ENCODE measurements around the gene MAN1C1. TPM values are rescaled to one million over a fixed set of nuclear protein-coding genes. Genes with fewer than 3 reads are reported as not detected.

Gene MAN1C1
- total RNA-seq, 2 experiments from 2014 or later, result 3.7 to 4.4 TPM

GRCh38 chr1:25648681-25649440 lies 32.3 kb downstream of the MAN1C1 start:
- ATAC-seq, result no peak
- POLR2A ChIA-PET, result interaction anchor here (0.9 to 1.3 kb wide), 2 partner anchors 18 to 35 kb away, joined by 3 to 4 read pairs; no protein-coding TSS in a partner anchor
- CTCF ChIA-PET, result interaction anchor here (0.7 to 1.2 kb wide), 2 partner anchors 28 to 30 kb away, joined by 3 read pairs; no protein-coding TSS in a partner anchor

GRCh38 chr1:25649505-25650288 lies 33.1 kb downstream of the MAN1C1 start:
- no peak overlapping the region for H3K27ac Mint-ChIP-seq
- peaks cover 24% of the 10 kb centered on the region for H3K4me1 Mint-ChIP-seq (ENCODE audit: low read depth)
- DNase-seq (no peak), ATAC-seq (no peak)
- ChIA-PET POLR2A (interaction anchor here (0.9 to 1.7 kb wide), 3 partner anchors 10 to 34 kb away, joined by 3 to 5 read pairs (median 4); no protein-coding TSS in a partner anchor), CTCF (no interaction called here)
- H3K9me3 Mint-ChIP-seq, result no peaks in the 10 kb centered on the region
- intact Hi-C loops (cut with micrococcal nuclease), result no loop called here
- TF ChIP-seq, protein P1, sequence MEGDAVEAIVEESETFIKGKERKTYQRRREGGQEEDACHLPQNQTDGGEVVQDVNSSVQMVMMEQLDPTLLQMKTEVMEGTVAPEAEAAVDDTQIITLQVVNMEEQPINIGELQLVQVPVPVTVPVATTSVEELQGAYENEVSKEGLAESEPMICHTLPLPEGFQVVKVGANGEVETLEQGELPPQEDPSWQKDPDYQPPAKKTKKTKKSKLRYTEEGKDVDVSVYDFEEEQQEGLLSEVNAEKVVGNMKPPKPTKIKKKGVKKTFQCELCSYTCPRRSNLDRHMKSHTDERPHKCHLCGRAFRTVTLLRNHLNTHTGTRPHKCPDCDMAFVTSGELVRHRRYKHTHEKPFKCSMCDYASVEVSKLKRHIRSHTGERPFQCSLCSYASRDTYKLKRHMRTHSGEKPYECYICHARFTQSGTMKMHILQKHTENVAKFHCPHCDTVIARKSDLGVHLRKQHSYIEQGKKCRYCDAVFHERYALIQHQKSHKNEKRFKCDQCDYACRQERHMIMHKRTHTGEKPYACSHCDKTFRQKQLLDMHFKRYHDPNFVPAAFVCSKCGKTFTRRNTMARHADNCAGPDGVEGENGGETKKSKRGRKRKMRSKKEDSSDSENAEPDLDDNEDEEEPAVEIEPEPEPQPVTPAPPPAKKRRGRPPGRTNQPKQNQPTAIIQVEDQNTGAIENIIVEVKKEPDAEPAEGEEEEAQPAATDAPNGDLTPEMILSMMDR (IDR thresholded peaks at IDR 0.05), result no peak
- H3K4me3 Mint-ChIP-seq, result no peak overlapping the region
- no peaks in the 10 kb centered on the region for H3K27me3 Mint-ChIP-seq
- H3K36me3 Mint-ChIP-seq (ENCODE audit: low read depth), result peaks cover 6% of the 10 kb centered on the region

More at GRCh38 chr1:25648681-25649440, 32.3 kb downstream of the MAN1C1 start:
- TF ChIP-seq, protein P1 (IDR thresholded peaks at IDR 0.05), result no peak
- H3K36me3 Mint-ChIP-seq (ENCODE audit: low read depth), result peaks cover 6% of the 10 kb centered on the region
- intact Hi-C loops (cut with micrococcal nuclease), result no loop called here
- no peak overlapping the region for H3K27ac Mint-ChIP-seq
- DNase-seq, result no peak
- H3K4me1 Mint-ChIP-seq (ENCODE audit: low read depth), result peaks cover 28% of the 10 kb centered on the region
- H3K4me3 Mint-ChIP-seq, result no peak overlapping the region
- no peaks in the 10 kb centered on the region for H3K9me3 Mint-ChIP-seq
- peaks cover 1% of the 10 kb centered on the region for H3K27me3 Mint-ChIP-seq

GRCh38 chr1:25650289-25650576 lies 33.6 kb downstream of the MAN1C1 start:
- CTCF ChIA-PET, result interaction anchor here (1.0 kb wide), 1 partner anchor 9 kb away, joined by 3 read pairs; no protein-coding TSS in a partner anchor
- ATAC-seq, result no peak
- Mint-ChIP-seq H3K27me3 (no peaks in the 10 kb centered on the region), H3K36me3 (ENCODE audit: low read depth) (peaks cover 6% of the 10 kb centered on the region), H3K4me1 (ENCODE audit: low read depth) (peaks cover 21% of the 10 kb centered on the region), H3K4me3 (no peak overlapping the region), H3K9me3 (no peaks in the 10 kb centered on the region), H3K27ac (no peak overlapping the region)
- POLR2A ChIA-PET, result interaction anchor here (1.6 to 1.7 kb wide), 2 partner anchors 9 to 16 kb away, joined by 4 to 5 read pairs; no protein-coding TSS in a partner anchor
- DNase-seq, result no peak
- TF ChIP-seq, protein P1 (IDR thresholded peaks at IDR 0.05), result no peak
- intact Hi-C loops (cut with micrococcal nuclease), result no loop called here

DNA sequence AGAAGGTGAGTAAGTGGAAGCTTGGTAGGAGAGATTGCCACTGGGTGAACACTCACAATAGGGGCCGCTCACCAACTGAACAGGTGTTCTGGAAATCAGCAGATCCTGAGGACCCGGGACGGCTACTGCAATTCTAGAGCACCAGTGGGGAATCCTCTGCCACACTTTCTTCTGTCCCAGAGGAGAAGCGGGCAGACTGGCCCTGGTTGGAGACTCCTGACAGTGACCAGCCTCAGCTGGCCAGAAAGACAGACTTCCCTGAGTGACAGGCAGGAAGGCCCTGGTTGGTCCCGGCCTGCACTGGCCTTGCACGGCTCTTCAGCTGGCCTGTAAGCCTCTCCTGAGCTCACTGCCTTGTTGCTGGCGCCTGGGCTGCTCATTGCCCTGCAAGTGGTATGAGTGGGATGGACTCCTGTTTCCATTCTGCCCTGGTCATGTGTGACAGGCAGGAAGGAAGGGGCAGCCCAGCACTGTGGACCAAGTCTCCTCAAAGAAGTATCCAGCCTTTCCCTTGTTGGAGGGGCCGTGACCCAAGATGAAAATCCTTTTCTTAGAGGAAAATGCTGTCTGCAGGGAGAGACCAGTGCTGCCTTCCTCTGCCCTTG lies 34.5 kb downstream of the MAN1C1 start:
- intact Hi-C loops (cut with micrococcal nuclease), result no loop called here
- Mint-ChIP-seq H3K27ac (no peak overlapping the region), H3K4me1 (ENCODE audit: low read depth) (peaks cover 19% of the 10 kb centered on the region), H3K9me3 (no peaks in the 10 kb centered on the region), H3K36me3 (ENCODE audit: low read depth) (peaks cover 6% of the 10 kb centered on the region), H3K4me3 (no peak overlapping the region), H3K27me3 (no peaks in the 10 kb centered on the region)
- TF ChIP-seq, protein P1 (IDR thresholded peaks at IDR 0.05), result no peak
- ATAC-seq, result no peak
- POLR2A ChIA-PET, result interaction anchor here (1.4 to 1.7 kb wide), 3 partner anchors 8 to 32 kb away, joined by 4 to 5 read pairs (median 4); no protein-coding TSS in a partner anchor
- no peak for DNase-seq
- CTCF ChIA-PET, result interaction anchor here (1.0 to 1.5 kb wide), 3 partner anchors 8 to 103 kb away, joined by 3 read pairs; no protein-coding TSS in a partner anchor
